Activated T-cell treated with anti-CD3 and anti-CD28 coated beads, Interleukin-2, amount 50 U/mL, for 24 hours (primary cell): ENCODE results near the gene QARS1.

Experiments
- DNase-seq: peaks from one replicate; pipeline ENCODE4 v3.0.0-alpha.2; 2020
- H3K27ac Mint-ChIP-seq: 2 replicates; pipeline ENCODE4 v1.8.0; 2020; ENCODE audit warnings: mild to moderate bottlenecking, mixed read lengths
- H3K27me3 Mint-ChIP-seq: 2 replicates; pipeline ENCODE4 v1.8.0; 2020; ENCODE audit warnings: mixed read lengths
- H3K36me3 Mint-ChIP-seq: 2 replicates; pipeline ENCODE4 v1.8.0; 2020; ENCODE audit warnings: low read depth, mixed read lengths
- H3K4me1 Mint-ChIP-seq: 2 replicates; pipeline ENCODE4 v1.8.0; 2020; ENCODE audit warnings: low read depth, mixed read lengths
- H3K4me3 Mint-ChIP-seq: 2 replicates; pipeline ENCODE4 v1.8.0; 2020; ENCODE audit warnings: mild to moderate bottlenecking, moderate library complexity, mixed read lengths
- H3K9me3 Mint-ChIP-seq: 2 replicates; pipeline ENCODE4 v1.8.0; 2020; ENCODE audit warnings: mixed read lengths

Gene QARS1

GRCh38 chr3:49100046-49100615, 4.4 kb downstream of the QARS1 start:
- Mint-ChIP-seq H3K4me1 (peaks cover 25% of the 10 kb centered on the region), H3K36me3 (peaks cover 88% of the 10 kb centered on the region), H3K4me3 (no peak overlapping the region), H3K9me3 (no peaks in the 10 kb centered on the region), H3K27ac (no peak overlapping the region), H3K27me3 (no peaks in the 10 kb centered on the region)
- DNase-seq = no peak

GRCh38 chr3:49098910-49099630, 5.5 kb downstream of the QARS1 start:
- peak overlapping the region; percentile 61 for H3K27ac Mint-ChIP-seq
- H3K4me3 Mint-ChIP-seq = no peak overlapping the region
- H3K9me3 Mint-ChIP-seq = no peaks in the 10 kb centered on the region
- no peak for DNase-seq
- H3K4me1 Mint-ChIP-seq = peaks cover 24% of the 10 kb centered on the region
- peaks cover 82% of the 10 kb centered on the region for H3K36me3 Mint-ChIP-seq
- no peaks in the 10 kb centered on the region for H3K27me3 Mint-ChIP-seq

GRCh38 chr3:49098429-49098828, 6.1 kb downstream of the QARS1 start:
- H3K36me3 Mint-ChIP-seq = peaks cover 79% of the 10 kb centered on the region
- H3K4me1 Mint-ChIP-seq = peaks cover 17% of the 10 kb centered on the region
- no peak overlapping the region for H3K4me3 Mint-ChIP-seq
- H3K9me3 Mint-ChIP-seq = no peaks in the 10 kb centered on the region
- H3K27ac Mint-ChIP-seq = peak overlapping the region; percentile 61
- DNase-seq = no peak
- no peaks in the 10 kb centered on the region for H3K27me3 Mint-ChIP-seq

- Mint-ChIP-seq H3K4me1 (peaks cover 38% of the 10 kb centered on the region), H3K27me3 (no peaks in the 10 kb centered on the region), H3K27ac (peak within 1 kb of the TSS; percentile 98), H3K9me3 (no peaks in the 10 kb centered on the region), H3K36me3 (peaks cover 75% of the 10 kb centered on the region), H3K4me3 (peak within 1 kb of the TSS; percentile 93)
- DNase-seq = peak; percentile 97
Observed at GRCh38 chr3:49093853-49094767, 10.4 kb downstream of the QARS1 start, which contains the start of gene QRICH1. QRICH1 (minus strand) TSS chr3:49094071; CDS start chr3:49077017, 17,054 bp downstream.

- Mint-ChIP-seq H3K27me3 (no peaks in the 10 kb centered on the region), H3K27ac (peak overlapping the region; percentile 98), H3K9me3 (no peaks in the 10 kb centered on the region), H3K36me3 (peaks cover 72% of the 10 kb centered on the region), H3K4me1 (peaks cover 42% of the 10 kb centered on the region), H3K4me3 (peak overlapping the region; percentile 93)
- DNase-seq = peak; percentile 89
Observed at GRCh38 chr3:49092938-49093852, 11.4 kb downstream of the QARS1 start.

- H3K4me3 Mint-ChIP-seq = no peak overlapping the region
- H3K27ac Mint-ChIP-seq = no peak overlapping the region
- peaks cover 19% of the 10 kb centered on the region for H3K4me1 Mint-ChIP-seq
- no peak for DNase-seq
- peaks cover 65% of the 10 kb centered on the region for H3K36me3 Mint-ChIP-seq
- H3K27me3 Mint-ChIP-seq = no peaks in the 10 kb centered on the region
- no peaks in the 10 kb centered on the region for H3K9me3 Mint-ChIP-seq
Observed at GRCh38 chr3:49081429-49081828, 23.1 kb downstream of the QARS1 start.

- no peak overlapping the region for H3K4me3 Mint-ChIP-seq
- no peak overlapping the region for H3K27ac Mint-ChIP-seq
Observed at GRCh38 chr3:49079270-49079669, 25.3 kb downstream of the QARS1 start.

GRCh38 chr3:49076646-49077045, 27.9 kb downstream of the QARS1 start:
- Mint-ChIP-seq H3K27ac (peak overlapping the region; percentile 44), H3K36me3 (peaks cover 82% of the 10 kb centered on the region), H3K4me3 (no peak overlapping the region)

More at GRCh38 chr3:49079270-49079669, 25.3 kb downstream of the QARS1 start:
- H3K9me3 Mint-ChIP-seq = no peaks in the 10 kb centered on the region
- H3K36me3 Mint-ChIP-seq = peaks cover 68% of the 10 kb centered on the region
- no peak for DNase-seq
- H3K4me1 Mint-ChIP-seq = peaks cover 19% of the 10 kb centered on the region
- no peaks in the 10 kb centered on the region for H3K27me3 Mint-ChIP-seq

GRCh38 chr3:49076116-49076515, 28.4 kb downstream of the QARS1 start:
- Mint-ChIP-seq H3K9me3 (no peaks in the 10 kb centered on the region), H3K27ac (no peak overlapping the region), H3K4me1 (peaks cover 11% of the 10 kb centered on the region), H3K4me3 (no peak overlapping the region), H3K27me3 (no peaks in the 10 kb centered on the region), H3K36me3 (peaks cover 84% of the 10 kb centered on the region)
- DNase-seq = no peak

More at GRCh38 chr3:49076646-49077045, 27.9 kb downstream of the QARS1 start:
- Mint-ChIP-seq H3K9me3 (no peaks in the 10 kb centered on the region), H3K4me1 (peaks cover 16% of the 10 kb centered on the region), H3K27me3 (no peaks in the 10 kb centered on the region)
- DNase-seq = no peak

GRCh38 chr3:49058011-49058410, 46.5 kb downstream of the QARS1 start:
- H3K4me3 Mint-ChIP-seq = no peak overlapping the region
- DNase-seq = no peak
- H3K36me3 Mint-ChIP-seq = peaks cover 90% of the 10 kb centered on the region
- H3K9me3 Mint-ChIP-seq = no peaks in the 10 kb centered on the region
- no peak overlapping the region for H3K27ac Mint-ChIP-seq
- peaks cover 4% of the 10 kb centered on the region for H3K4me1 Mint-ChIP-seq
- H3K27me3 Mint-ChIP-seq = no peaks in the 10 kb centered on the region

GRCh38 chr3:49057268-49057667, 47.3 kb downstream of the QARS1 start:
- peaks cover 87% of the 10 kb centered on the region for H3K36me3 Mint-ChIP-seq
- peaks cover 4% of the 10 kb centered on the region for H3K4me1 Mint-ChIP-seq
- H3K9me3 Mint-ChIP-seq = no peaks in the 10 kb centered on the region
- no peak for DNase-seq
- H3K27ac Mint-ChIP-seq = no peak overlapping the region
- no peak overlapping the region for H3K4me3 Mint-ChIP-seq
- H3K27me3 Mint-ChIP-seq = no peaks in the 10 kb centered on the region

GRCh38 chr3:49054344-49054862, 50.2 kb downstream of the QARS1 start:
- no peak for DNase-seq
- Mint-ChIP-seq H3K4me3 (no peak overlapping the region), H3K9me3 (no peaks in the 10 kb centered on the region), H3K36me3 (peaks cover 86% of the 10 kb centered on the region), H3K27me3 (no peaks in the 10 kb centered on the region), H3K4me1 (peaks cover 4% of the 10 kb centered on the region), H3K27ac (peak overlapping the region; percentile 15)

GRCh38 chr3:49053543-49053942, 51.0 kb downstream of the QARS1 start:
- H3K9me3 Mint-ChIP-seq = no peaks in the 10 kb centered on the region
- peaks cover 4% of the 10 kb centered on the region for H3K4me1 Mint-ChIP-seq
- H3K4me3 Mint-ChIP-seq = no peak overlapping the region
- H3K27ac Mint-ChIP-seq = peak overlapping the region; percentile 38
- DNase-seq = no peak
- H3K36me3 Mint-ChIP-seq = peaks cover 81% of the 10 kb centered on the region
- no peaks in the 10 kb centered on the region for H3K27me3 Mint-ChIP-seq
